Left lobe of liver (tissue), 2 donors: Measurements from ENCODE around the gene SLC7A7. TPM values are rescaled to one million over a fixed set of nuclear protein-coding genes. Genes with fewer than 3 reads are reported as not detected.
"Not testable (repeated sequence)": the region's sequence is repeated elsewhere in the genome, so short reads cannot be mapped to it uniquely, and the experiment has no call there.

ENCODE experiments used
- ATAC-seq: fragments of 200-7000 bp; cut with Tn5 transposase; one replicate; pipeline ENCODE4 v1.9.1; 2020; ENCODE audit warnings: mild to moderate bottlenecking, moderate library complexity
- DNase-seq: peaks from one replicate; pipeline ENCODE4 v3.0.0-alpha.2; 2020; ENCODE audit warnings: low spot score
- total RNA-seq: library from RNA; stranded (reverse); gene quantifications from one replicate; pipeline ENCODE4 v1.2.1, GENCODE V29; 2021
- donor health status: DM: no; HTN: no; CAD: no; lungs with moderate emphysema.
- donor health status: DM: no; HTN: yes; CAD: no.

SLC7A7 gene
- total RNA-seq, 1 donor from 2014 or later = 6.1 TPM

GRCh38 chr14:22844221-22845102 lies 29.2 kb upstream of the SLC7A7 start:
- ATAC-seq = no peak
- no peak for DNase-seq

GRCh38 chr14:22843123-22843925 lies 28.1 kb upstream of the SLC7A7 start:
- ATAC-seq = no peak
- no peak for DNase-seq

GRCh38 chr14:22842211-22843122 lies 27.2 kb upstream of the SLC7A7 start:
- no peak for ATAC-seq
- no peak for DNase-seq

GRCh38 chr14:22841769-22842168 lies 26.5 kb upstream of the SLC7A7 start:
- no peak for DNase-seq
- no peak for ATAC-seq

GRCh38 chr14:22841311-22841710 lies 26.1 kb upstream of the SLC7A7 start:
- no peak for DNase-seq
- ATAC-seq = no peak

- ATAC-seq = no peak
- DNase-seq = no peak
Observed at GRCh38 chr14:22839159-22839779, 24.0 kb upstream of the SLC7A7 start.

- DNase-seq (no peak), ATAC-seq (no peak)
Observed at GRCh38 chr14:22838631-22839041, 23.4 kb upstream of the SLC7A7 start.

- DNase-seq (no peak), ATAC-seq (no peak)
Observed at GRCh38 chr14:22837750-22838538, 22.7 kb upstream of the SLC7A7 start.

- peak; percentile 84 for ATAC-seq
- DNase-seq = peak; percentile 66
Observed at GRCh38 chr14:22837114-22837749, 22.0 kb upstream of the SLC7A7 start.

- peak; percentile 81 for ATAC-seq
- DNase-seq = no peak
Observed at GRCh38 chr14:22836301-22837113, 21.3 kb upstream of the SLC7A7 start, which contains the start of gene MMP14. TSS of gene MMP14 (plus strand) at chr14:22836585. CDS start at chr14:22836818, 233 bp downstream.

- no peak for ATAC-seq
- no peak for DNase-seq
Observed at GRCh38 chr14:22835505-22835904, 20.3 kb upstream of the SLC7A7 start.

GRCh38 chr14:22830443-22831010 lies 15.3 kb upstream of the SLC7A7 start:
- DNase-seq (no peak), ATAC-seq (no peak)

GRCh38 chr14:22829661-22830442 lies 14.6 kb upstream of the SLC7A7 start, which contains the start of gene MRPL52:
TSS of gene MRPL52 (plus strand) at chr14:22829887. CDS start at chr14:22829913, 26 bp downstream.
- ATAC-seq (peak; percentile 99), DNase-seq (peak; percentile 90)

- DNase-seq = not testable (repeated sequence)
- peak; percentile 11 for ATAC-seq
Observed at GRCh38 chr14:22829076-22829660, 13.9 kb upstream of the SLC7A7 start.

- ATAC-seq (no peak), DNase-seq (no peak)
Observed at GRCh38 chr14:22824711-22825359, 9.6 kb upstream of the SLC7A7 start.

GRCh38 chr14:22822571-22823098 lies 7.4 kb upstream of the SLC7A7 start:
- ATAC-seq (peak; percentile 83), DNase-seq (peak; percentile 70)
